PFSK-1 (cell line): ENCODE measurements around the gene MST1.

Source experiments
- FOXP2 ChIP-seq: optimal IDR thresholded peaks from 2 replicates; pipeline ENCODE3; 2011; ENCODE audit warnings: borderline replicate concordance, control low read depth, inconsistent platforms; ENCODE audit not compliant: insufficient read depth; ENCODE audit errors: extremely low read length, extremely low read depth
- POLR2AphosphoS5 ChIP-seq: IDR thresholded peaks from 2 replicates; pipeline ENCODE4 v1.6.1; 2012; ENCODE audit warnings: low read depth, mild to moderate bottlenecking, control low read depth, low read length, moderate library complexity
- SIN3A ChIP-seq: IDR thresholded peaks from 2 replicates; pipeline ENCODE4 v1.6.1; 2012; ENCODE audit warnings: mild to moderate bottlenecking, low read length, moderate library complexity, borderline replicate concordance; ENCODE audit not compliant: insufficient read depth
- TAF1 ChIP-seq: IDR thresholded peaks from 2 replicates; pipeline ENCODE4 v1.6.1; 2012; ENCODE audit warnings: low read length, control low read depth, borderline replicate concordance; ENCODE audit not compliant: insufficient read depth
- TF ChIP-seq, protein P1 (sequence below), 2 experiments: IDR thresholded peaks; 2 replicates each; pipeline versions ENCODE4 v1.6.1 to v1.8.0; 2011 to 2012; ENCODE audit warnings: low read depth in 2 of 2, low read length in 2 of 2, control low read depth in 1 of 2, inconsistent platforms in 1 of 2, mild to moderate bottlenecking in 1 of 2, moderate library complexity in 1 of 2; ENCODE audit not compliant: insufficient read depth in 1 of 2

The MST1 gene

DNA sequence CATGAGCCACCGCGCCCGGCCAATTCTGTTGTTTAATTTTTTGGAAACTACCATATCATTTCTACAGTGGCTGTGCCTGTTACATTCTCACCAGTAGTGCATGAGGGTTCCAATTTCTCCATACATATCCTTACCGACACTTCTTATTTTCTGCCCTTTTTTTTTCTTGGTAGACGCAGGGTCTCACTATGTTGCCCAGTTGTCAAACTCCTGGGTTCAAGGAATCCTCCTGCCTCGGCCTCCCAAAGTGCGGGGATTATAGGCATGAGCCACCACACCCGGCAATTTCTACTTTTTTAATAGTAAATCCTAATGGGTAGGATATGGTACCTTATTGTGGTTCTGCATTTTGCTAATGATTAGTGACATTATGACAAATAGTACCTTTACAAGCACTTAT lies 20.6 kb upstream of the MST1 start:
- TF ChIP-seq SIN3A (no peak), TAF1 (no peak), FOXP2 (no peak), POLR2AphosphoS5 (no peak)
- TF ChIP-seq, protein P1, sequence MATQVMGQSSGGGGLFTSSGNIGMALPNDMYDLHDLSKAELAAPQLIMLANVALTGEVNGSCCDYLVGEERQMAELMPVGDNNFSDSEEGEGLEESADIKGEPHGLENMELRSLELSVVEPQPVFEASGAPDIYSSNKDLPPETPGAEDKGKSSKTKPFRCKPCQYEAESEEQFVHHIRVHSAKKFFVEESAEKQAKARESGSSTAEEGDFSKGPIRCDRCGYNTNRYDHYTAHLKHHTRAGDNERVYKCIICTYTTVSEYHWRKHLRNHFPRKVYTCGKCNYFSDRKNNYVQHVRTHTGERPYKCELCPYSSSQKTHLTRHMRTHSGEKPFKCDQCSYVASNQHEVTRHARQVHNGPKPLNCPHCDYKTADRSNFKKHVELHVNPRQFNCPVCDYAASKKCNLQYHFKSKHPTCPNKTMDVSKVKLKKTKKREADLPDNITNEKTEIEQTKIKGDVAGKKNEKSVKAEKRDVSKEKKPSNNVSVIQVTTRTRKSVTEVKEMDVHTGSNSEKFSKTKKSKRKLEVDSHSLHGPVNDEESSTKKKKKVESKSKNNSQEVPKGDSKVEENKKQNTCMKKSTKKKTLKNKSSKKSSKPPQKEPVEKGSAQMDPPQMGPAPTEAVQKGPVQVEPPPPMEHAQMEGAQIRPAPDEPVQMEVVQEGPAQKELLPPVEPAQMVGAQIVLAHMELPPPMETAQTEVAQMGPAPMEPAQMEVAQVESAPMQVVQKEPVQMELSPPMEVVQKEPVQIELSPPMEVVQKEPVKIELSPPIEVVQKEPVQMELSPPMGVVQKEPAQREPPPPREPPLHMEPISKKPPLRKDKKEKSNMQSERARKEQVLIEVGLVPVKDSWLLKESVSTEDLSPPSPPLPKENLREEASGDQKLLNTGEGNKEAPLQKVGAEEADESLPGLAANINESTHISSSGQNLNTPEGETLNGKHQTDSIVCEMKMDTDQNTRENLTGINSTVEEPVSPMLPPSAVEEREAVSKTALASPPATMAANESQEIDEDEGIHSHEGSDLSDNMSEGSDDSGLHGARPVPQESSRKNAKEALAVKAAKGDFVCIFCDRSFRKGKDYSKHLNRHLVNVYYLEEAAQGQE (IDR thresholded peaks at IDR 0.05; ENCODE audit: insufficient read depth in 1 of 2, low read depth in 2 of 2, low read length in 2 of 2) = no peak

DNA sequence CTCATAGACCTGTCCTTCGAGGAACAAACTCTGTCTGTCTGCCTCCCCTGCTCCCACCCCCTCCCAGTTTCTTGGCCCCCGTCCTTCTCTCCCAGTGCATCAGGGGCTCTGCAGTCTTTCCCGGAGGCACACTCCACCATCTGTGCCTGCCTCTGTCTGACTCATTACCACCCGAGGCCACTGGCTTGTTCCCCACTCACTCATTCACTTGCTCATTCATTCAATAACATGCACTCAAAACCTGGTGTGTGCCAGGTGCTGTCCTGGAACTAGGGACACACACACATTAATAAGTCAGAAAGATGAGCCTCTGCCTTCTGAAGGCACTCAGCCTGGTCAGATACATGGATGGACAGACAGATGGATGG lies 17.8 kb upstream of the MST1 start:
- no peak for TF ChIP-seq SIN3A
- no peak for TF ChIP-seq POLR2AphosphoS5
- no peak for TF ChIP-seq TAF1
- TF ChIP-seq, protein P1 (IDR thresholded peaks at IDR 0.05; ENCODE audit: insufficient read depth in 1 of 2, low read depth in 2 of 2, low read length in 2 of 2) = no peak
- no peak for TF ChIP-seq FOXP2

DNA sequence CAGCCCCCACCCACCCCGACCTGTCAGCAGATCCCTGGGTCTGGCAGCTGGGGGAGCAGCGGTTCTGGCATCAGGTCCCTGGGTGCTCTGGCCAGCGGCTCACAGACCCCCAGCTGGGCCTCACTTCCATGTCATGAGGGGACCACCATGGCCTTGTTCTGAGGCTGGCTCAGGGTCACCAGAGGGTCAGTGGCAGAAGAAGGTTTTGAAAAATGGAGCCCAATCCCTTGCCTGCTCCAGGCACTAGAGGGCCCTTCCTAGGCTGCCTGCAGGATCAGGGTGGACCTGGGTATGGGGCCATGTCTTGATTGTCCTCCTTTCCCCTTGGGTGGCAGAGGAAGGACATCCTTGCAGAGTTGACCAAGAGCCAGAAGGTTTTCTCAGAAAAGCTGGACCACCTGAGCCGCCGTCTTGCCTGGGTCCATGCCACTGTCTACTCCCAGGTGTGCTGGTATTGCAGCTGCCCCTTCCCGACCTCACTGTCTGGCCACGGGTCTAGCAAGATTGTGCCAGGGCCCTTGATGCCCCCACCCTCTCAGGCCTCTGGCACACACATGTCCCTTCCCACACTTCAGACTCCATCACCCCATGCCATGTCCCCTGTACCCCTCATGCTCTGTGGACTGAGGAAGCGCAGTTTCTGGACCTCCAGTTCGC lies 17.3 kb upstream of the MST1 start:
- TF ChIP-seq, protein P1 (IDR thresholded peaks at IDR 0.05; ENCODE audit: insufficient read depth in 1 of 2, low read depth in 2 of 2, low read length in 2 of 2) = no peak
- TF ChIP-seq POLR2AphosphoS5 = no peak
- TF ChIP-seq FOXP2 = no peak
- TF ChIP-seq TAF1 = no peak
- TF ChIP-seq SIN3A = no peak

DNA sequence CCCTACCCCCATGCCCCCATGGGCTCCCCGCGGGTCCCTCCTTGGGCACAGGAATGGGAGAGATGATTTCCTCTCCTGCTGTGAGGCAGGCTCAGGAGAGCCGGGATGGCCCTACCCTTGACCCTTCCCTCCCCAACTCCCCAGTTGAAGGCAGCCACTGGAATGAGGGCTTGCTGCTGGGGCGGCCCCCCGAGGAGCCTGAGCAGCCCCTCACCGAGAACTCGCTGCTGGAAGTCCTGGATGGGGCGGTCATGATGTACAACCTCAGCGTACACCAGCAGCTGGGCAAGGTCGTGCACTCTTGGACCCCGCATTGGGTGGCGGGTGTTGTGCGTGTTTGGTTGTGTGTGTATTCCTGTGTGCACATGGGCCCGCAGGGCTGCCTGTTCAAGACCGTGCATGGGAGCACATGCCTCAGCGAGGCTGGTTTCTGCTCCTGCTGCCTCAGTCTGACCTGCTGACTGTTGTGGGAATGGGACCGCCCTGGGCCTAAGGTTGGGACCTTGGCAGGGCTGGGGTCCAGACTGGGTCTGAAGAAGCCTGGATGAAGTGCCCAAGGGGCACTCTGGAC lies 16.2 kb upstream of the MST1 start:
- TF ChIP-seq, protein P1 (IDR thresholded peaks at IDR 0.05; ENCODE audit: insufficient read depth in 1 of 2, low read depth in 2 of 2, low read length in 2 of 2) = no peak

DNA sequence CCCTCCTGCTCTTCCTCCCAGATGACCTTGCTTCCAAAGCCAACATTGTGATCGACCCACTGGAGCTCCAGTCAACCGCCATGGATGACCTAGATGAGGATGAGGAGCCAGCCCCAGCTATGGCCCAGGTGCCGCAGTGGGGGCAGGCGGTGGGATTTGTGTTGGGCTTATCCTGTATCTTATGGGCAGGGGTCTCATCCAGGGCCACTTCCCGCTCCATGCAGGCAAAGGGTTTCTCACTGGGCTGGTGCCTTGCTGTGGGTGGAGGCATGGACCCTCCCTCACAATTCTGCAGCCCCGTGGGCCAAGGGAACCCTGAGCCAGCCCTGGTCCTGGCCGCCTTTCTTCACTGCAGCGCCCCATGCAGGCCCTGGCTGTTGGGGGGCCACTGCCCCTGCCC lies 15.4 kb upstream of the MST1 start:
- TF ChIP-seq FOXP2 = no peak
- no peak for TF ChIP-seq SIN3A

DNA sequence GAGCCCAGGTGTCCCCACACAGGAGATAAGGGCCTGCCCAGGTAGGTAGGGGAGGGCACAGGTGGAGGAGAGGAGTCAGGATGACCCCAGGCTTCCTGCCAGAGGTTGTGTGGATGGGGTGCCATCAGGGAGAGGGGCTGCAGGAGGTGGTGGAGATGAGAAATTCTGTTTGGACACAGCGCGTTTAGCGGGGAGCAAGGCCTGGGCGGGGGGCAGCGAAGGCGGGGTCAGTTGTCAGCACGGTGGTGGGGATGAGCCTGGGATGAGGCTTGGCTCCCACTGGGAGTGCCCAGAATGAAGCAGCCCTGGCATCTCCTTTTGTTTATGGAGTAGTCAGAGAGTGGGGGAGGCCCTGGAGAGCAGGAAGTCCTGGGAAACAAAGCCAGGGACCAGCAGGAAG lies 14.7 kb upstream of the MST1 start:
- TF ChIP-seq, protein P1 (IDR thresholded peaks at IDR 0.05; ENCODE audit: insufficient read depth in 1 of 2, low read depth in 2 of 2, low read length in 2 of 2) = no peak
- no peak for TF ChIP-seq FOXP2
- no peak for TF ChIP-seq TAF1
- no peak for TF ChIP-seq POLR2AphosphoS5
- no peak for TF ChIP-seq SIN3A
